ENCODE data around the gene BABAM2.

The BABAM2 gene

DNA sequence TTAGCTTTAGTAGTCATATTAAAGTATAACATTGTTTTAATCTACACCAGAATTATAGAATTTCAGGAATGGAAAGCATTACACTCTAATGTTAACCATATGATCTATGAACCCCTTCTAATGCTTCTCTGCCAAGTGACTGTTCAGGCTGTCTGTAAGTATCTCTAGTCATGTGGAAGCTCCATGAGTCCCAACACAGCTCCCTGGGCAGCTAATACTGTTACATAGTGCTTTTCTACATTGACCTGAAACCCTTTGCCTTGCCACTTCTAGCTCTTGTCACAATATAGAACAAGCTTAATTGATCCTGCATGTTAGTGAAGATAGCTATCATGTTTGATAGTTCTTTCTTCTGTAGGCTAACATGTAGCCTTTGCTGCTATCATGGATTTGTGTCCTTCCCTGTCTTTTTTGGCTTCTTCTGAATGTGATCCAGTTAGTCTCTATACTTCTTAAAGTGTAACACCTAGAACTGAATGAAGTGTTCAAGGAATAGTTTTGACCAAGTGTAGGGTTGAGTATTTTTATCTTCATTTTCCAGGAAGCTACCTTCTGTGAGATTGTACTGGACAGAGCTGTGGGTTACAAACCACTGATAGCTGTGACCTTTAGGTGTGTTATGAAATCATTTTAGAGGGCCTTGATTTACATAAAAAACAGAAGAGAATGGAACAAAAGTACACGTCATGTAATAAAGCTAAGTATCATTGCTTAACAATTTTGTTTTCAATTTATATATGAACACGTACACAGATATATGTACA, 23.7 kb downstream of the BABAM2 start:
- Mint-ChIP-seq H3K27me3 (no peaks in the 10 kb centered on the region), H3K4me3 (no peak overlapping the region), H3K9me3 (no peaks in the 10 kb centered on the region), H3K36me3 (peaks cover 22% of the 10 kb centered on the region), H3K4me1 (peaks cover 37% of the 10 kb centered on the region), H3K27ac (no peak overlapping the region)

DNA sequence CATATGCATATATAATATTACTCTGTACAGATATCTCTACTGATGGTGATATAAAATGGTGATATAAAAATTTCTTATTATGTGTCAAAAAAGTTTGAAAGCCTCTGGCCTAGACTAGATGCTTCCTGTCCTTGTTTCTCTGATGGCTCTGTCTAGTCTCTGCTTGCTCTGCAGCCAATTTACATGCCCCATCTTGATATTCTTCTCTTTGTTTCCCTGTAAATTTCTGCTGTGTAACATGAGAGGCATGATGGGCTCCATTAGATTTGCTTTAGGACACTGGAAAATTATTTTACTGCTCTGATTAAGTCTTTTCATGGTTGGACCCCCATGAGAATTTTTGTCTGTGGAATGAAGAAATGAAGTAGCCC, 24.3 kb downstream of the BABAM2 start:
- Mint-ChIP-seq H3K27ac (no peak overlapping the region), H3K27me3 (no peaks in the 10 kb centered on the region), H3K9me3 (no peaks in the 10 kb centered on the region), H3K4me3 (no peak overlapping the region), H3K36me3 (peaks cover 17% of the 10 kb centered on the region), H3K4me1 (peaks cover 38% of the 10 kb centered on the region)

DNA sequence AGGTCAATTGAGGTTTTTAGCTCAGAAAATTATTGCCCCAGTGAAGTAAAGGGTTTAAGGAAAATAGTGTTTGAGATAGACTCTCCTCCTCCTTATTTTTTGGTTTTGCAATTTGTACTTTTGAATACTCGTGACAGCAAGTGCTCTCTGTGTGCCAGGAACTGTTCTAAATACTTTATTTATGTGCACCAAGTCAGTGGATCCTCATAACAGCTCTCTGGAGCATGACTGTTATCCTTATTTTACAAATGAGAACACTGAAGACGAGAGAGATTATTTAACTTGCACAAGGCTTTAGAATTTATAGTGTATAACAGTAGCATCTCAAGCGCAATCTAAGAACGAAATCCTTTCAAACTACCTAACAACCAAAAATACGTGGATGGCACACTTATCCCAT, 24.7 kb downstream of the BABAM2 start:
- Mint-ChIP-seq H3K27ac (no peak overlapping the region), H3K4me1 (peaks cover 40% of the 10 kb centered on the region), H3K9me3 (no peaks in the 10 kb centered on the region), H3K27me3 (no peaks in the 10 kb centered on the region), H3K36me3 (peaks cover 17% of the 10 kb centered on the region), H3K4me3 (no peak overlapping the region)

DNA sequence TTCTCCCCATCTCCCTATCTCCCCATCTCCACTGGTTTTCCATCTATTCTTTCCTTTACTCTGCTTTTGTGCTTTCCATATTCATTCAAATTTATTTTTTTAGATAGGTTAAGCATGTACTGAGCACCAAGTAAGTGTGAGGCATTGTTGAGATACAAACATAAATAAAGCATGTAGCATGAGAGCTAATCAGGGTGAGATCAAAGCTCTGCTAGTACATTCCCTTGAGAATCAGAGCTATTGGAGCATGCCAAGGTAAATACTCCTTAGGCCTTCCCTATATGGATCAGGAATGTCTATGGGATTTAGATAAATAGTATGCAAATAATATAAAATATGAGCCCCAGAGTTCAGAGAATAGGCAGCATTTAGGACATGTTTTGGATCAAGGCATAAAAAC, 25.3 kb downstream of the BABAM2 start:
- H3K27me3 Mint-ChIP-seq, result no peaks in the 10 kb centered on the region
- peaks cover 16% of the 10 kb centered on the region for H3K36me3 Mint-ChIP-seq
- H3K4me3 Mint-ChIP-seq, result no peak overlapping the region
- peaks cover 45% of the 10 kb centered on the region for H3K4me1 Mint-ChIP-seq
- H3K9me3 Mint-ChIP-seq, result no peaks in the 10 kb centered on the region
- no peak overlapping the region for H3K27ac Mint-ChIP-seq

DNA sequence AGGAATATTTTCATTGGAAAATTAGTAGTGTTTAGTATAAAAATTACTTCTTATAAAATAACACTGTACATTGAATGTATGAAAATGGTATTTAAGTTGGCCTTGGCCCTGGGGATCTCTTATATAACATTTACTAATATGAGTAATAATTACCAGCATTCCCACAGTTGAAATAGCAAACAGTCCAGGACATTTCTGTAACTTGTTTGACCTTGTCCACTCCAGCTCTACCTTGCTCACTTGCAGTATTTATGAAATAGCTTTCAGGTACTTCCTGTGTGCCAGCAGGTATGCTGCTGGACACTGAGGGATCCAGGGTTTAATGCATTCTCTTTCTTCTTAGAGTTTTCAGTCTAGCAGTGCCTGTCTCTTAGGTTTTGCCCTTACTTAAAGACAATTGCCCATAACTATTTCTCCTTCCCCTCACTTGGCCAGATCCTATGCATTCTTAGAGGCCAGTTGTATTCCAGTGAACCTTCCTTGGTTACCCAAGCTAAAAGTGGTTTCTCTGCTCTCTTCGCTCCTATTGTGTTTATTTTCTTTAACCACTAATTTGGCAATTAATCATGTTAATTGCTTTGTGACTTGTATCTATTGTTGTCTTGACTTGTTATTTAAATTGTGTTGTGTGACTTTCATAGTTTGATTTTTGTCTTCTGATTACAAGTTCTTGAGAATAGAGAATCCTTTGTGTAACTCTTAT, 25.9 kb downstream of the BABAM2 start:
- H3K9me3 Mint-ChIP-seq, result no peaks in the 10 kb centered on the region
- H3K4me3 Mint-ChIP-seq, result no peak overlapping the region
- peaks cover 42% of the 10 kb centered on the region for H3K4me1 Mint-ChIP-seq
- H3K27me3 Mint-ChIP-seq, result no peaks in the 10 kb centered on the region
- H3K27ac Mint-ChIP-seq, result no peak overlapping the region
- H3K36me3 Mint-ChIP-seq, result peaks cover 14% of the 10 kb centered on the region

DNA sequence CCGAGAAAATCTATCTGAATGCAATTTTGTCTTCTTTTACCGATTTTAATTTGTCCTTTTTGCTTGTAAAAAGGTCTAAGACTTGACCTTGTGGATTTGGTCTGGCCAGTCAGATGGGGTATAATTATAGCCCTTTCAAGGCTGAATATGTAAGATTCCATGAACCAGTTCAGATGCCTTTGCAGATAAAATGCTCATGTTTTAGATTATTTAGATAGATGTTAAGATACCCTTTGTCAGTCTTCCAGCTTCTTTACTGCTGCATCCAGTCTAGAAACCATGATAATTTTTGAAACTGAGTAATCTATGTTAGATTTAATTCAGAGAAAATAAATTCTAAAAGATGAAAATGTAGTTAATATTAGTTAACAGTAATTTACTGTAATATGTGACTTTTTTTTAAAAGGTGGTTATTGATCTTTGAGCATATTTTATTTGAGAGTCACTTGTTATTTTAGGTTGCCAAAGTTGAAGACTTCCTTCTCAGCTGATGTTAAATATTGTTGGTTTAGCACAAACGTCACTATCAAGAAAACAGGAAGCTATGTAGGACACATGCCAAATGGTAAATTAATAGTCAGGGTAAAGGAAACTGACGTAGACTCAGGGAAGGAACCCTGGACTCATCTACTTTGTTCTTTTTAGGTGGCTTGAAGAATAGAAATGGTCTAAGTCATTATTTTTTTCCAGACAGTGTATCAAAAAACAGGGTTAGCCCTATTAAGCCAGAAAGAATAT, 29.8 kb downstream of the BABAM2 start:
- H3K27me3 Mint-ChIP-seq, result no peaks in the 10 kb centered on the region

DNA sequence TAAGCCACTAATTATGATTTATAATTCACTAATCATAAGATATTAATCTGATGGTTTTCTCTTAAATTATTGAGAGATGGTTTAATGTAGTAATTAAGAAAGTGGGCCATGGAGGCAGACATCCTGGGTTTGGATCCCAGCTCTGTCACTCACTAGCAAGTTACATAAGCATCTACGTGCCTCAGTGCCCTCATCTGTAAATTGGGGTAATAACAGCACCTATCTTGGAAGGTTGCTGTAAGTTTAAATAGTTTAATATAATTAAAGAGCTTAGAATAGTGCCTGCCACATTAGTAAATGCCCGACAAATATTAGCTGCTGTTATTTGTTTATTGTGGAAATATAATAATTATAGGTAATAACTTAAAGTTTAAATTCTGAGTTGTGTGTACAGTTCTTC, 30.9 kb downstream of the BABAM2 start:
- Mint-ChIP-seq H3K4me1 (peaks cover 46% of the 10 kb centered on the region), H3K9me3 (no peaks in the 10 kb centered on the region), H3K4me3 (no peak overlapping the region), H3K27me3 (no peaks in the 10 kb centered on the region), H3K27ac (no peak overlapping the region), H3K36me3 (peaks cover 18% of the 10 kb centered on the region)

More for the DNA sequence above, 29.8 kb downstream of the BABAM2 start:
- Mint-ChIP-seq H3K36me3 (peaks cover 11% of the 10 kb centered on the region), H3K4me3 (peak overlapping the region; percentile 34), H3K4me1 (peaks cover 36% of the 10 kb centered on the region), H3K9me3 (no peaks in the 10 kb centered on the region), H3K27ac (no peak overlapping the region)

DNA sequence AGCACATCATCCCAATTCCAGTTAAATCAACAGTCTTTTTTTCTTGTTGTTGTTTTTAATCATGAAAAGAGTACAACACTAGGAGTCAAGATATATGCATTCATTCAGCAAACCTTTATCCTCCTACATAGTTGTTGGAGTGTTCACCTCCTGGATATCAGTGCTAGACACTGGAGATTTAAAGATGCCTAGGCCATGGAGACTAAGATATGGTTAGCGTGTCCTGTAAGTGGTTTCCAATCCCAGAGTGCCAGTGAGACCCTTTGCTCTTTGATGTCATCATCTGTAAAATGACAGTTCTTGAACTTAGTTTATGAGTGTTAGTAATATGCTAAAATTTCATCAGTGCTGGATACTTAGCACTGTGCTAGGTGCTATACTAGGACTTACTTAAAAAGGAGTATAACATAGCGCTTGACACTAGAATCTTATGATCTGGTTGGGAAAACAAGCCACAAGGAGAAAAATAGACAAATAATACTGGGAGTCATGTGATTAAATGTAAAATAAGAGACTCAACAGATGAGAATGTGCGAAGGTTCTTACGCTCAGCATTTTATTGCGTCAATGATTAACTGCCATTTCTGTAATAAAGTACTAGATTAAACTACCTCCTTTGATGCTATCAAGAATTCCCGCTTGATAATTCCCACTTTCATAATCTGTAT, 31.5 kb downstream of the BABAM2 start:
- Mint-ChIP-seq H3K36me3 (peaks cover 19% of the 10 kb centered on the region), H3K4me3 (no peak overlapping the region), H3K4me1 (peaks cover 48% of the 10 kb centered on the region), H3K27me3 (no peaks in the 10 kb centered on the region), H3K9me3 (no peaks in the 10 kb centered on the region), H3K27ac (no peak overlapping the region)

DNA sequence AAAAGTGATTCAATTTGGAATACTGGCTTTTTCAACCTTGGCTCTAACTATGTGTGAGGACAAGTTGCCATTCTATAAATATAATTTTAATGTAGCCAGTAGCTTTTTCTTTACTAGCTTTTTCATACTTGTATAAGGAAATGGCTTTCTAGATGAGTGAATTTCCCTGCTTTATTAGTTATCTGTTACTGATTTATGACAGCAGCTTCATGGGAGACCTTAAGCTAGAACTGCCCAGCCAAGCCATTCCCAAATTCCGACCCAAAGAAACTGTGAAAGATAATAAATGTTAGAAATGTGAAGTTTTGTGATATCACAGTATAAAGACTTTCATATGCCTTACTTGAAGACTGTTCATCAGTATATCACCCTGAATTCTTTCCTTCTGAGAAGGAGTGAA, 32.3 kb downstream of the BABAM2 start:
- Mint-ChIP-seq H3K36me3 (peaks cover 22% of the 10 kb centered on the region), H3K4me1 (peaks cover 48% of the 10 kb centered on the region), H3K4me3 (no peak overlapping the region), H3K27ac (no peak overlapping the region), H3K9me3 (no peaks in the 10 kb centered on the region), H3K27me3 (no peaks in the 10 kb centered on the region)

DNA sequence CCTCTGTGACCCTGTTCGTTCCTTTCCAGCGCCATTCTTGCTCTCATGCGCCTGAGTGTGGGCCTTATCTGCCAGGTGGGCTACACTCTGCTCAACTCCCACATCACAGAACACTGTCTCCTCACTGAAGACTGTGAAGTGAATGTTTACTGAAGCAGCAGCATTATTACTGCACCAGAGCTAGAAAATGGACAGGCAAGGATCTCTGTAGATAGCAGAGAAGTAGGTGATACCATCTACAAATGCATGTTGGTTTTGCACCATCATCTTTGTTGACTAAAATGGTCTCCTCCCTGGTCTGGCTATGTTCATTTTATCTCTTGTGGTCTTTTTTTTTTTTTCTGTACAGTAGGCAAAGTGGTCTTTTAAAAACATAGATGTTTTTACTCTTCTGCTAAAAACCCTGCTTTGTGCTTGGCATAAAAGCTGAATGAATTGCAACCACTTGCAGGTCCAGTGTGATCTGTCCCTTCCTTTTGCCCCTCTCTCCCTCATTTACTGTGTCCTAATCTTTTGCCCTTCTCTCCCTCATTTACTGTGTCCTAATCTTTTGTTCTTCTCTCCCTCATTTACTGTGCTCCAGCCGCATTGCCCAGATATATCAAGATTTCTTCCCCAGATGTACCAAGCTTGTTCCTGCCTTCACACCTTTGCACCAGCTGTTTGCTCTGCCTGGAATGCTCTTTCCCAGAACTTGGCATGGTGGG, 35.4 kb downstream of the BABAM2 start:
- Mint-ChIP-seq H3K27me3 (no peaks in the 10 kb centered on the region), H3K27ac (no peak overlapping the region), H3K9me3 (no peaks in the 10 kb centered on the region), H3K36me3 (peaks cover 26% of the 10 kb centered on the region), H3K4me1 (peaks cover 21% of the 10 kb centered on the region), H3K4me3 (no peak overlapping the region)

DNA sequence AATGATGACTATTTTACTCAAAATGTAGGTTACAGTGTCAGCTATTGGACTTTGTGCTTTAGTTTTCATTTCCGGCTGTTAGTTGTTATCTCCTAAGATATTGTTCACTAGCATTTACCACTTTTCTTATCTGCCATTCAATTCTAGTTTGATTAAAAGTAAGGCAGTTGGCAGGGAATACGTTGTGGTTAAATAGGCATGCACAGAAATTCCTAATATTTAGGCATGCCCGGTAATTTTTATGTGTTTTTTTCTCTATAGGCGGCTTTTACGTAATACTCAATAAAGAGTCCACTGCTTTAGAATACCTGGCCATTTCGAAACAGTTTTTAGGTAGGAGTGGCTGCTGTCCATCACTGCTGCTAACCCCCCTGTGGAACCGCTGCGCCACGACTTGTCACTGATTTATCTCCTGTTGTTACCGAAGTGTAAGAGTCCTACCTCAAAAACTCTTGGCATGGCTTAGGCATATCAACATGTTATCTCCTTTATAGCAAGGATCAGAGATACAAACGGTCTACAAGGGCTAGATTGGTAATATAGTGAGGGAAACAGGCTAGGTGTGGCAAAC, 39.5 kb downstream of the BABAM2 start:
- Mint-ChIP-seq H3K4me1 (peaks cover 15% of the 10 kb centered on the region), H3K4me3 (no peak overlapping the region), H3K27ac (no peak overlapping the region), H3K36me3 (peaks cover 31% of the 10 kb centered on the region), H3K27me3 (no peaks in the 10 kb centered on the region), H3K9me3 (no peaks in the 10 kb centered on the region)

DNA sequence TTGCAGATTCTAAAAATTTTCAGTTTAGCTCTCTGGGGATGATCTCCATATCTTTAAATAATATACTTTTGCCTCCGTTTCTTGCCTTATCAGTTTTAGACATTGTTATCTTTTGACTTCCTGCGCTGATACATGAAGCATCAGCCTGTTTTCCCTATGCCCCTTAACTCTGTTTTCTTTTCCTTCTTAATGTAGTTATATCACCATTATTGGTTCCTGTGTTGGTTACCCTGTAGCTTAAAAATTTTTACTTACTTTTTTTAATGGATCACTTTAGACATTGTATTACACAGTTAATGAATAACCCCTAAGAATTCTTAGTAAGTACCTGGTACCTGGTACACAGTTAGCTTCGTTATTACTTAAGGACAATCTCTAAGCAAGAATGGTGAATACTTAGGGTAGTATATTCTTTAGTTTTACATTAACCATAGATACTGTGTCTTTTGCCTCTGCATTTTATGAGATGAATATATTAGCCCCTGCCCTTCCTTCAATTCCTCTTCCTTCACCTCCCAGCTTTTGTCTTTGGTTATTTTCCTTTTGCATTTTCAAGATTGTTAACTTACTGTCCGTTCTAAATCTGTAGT, 40.9 kb downstream of the BABAM2 start:
- no peak overlapping the region for H3K27ac Mint-ChIP-seq

DNA sequence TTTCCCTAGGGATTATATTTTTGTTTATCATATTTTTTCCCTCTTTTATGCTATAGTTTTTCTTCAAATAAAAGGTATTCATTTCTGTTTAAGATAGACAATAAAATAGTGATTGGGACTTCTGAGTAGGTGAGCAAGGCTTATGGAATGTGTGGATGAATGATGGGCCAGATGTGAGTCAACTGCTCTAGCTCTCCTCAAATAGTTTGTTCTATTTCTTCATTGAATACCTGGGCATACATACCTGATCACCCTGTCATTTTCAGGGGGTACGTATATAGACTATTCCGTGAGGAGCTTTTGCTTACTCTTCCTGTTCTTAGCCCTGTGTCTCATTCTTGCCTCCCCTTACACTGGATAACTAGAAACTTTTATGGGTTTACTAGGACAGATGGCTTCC, 41.9 kb downstream of the BABAM2 start:
- Mint-ChIP-seq H3K4me3 (no peak overlapping the region), H3K27ac (no peak overlapping the region), H3K4me1 (peaks cover 5% of the 10 kb centered on the region), H3K36me3 (peaks cover 18% of the 10 kb centered on the region), H3K9me3 (no peaks in the 10 kb centered on the region), H3K27me3 (no peaks in the 10 kb centered on the region)

More for the DNA sequence above, 40.9 kb downstream of the BABAM2 start:
- Mint-ChIP-seq H3K4me1 (peaks cover 1% of the 10 kb centered on the region), H3K9me3 (no peaks in the 10 kb centered on the region), H3K27me3 (no peaks in the 10 kb centered on the region), H3K4me3 (no peak overlapping the region), H3K36me3 (peaks cover 21% of the 10 kb centered on the region)

DNA sequence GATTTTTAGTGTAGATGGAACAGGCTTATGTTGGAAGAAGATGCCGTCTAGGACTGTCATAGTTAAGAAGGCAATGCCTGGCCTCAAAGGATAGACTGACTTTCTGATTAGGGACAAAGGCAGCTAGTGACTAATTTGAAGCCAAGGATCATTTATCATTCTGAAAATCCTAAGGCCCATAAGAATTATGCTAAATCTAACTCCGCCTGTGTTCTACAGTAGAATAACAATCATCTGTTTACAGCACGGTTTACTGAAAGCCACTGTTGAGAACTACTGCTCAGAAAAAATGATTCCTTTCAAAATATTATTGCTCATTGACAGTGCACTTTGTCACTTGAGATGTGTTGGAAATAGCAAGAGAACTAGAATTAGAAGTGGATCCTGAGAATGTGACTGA, 44.5 kb downstream of the BABAM2 start:
- H3K4me3 Mint-ChIP-seq, result no peak overlapping the region
- H3K27me3 Mint-ChIP-seq, result no peaks in the 10 kb centered on the region
- H3K9me3 Mint-ChIP-seq, result no peaks in the 10 kb centered on the region
- peaks cover 15% of the 10 kb centered on the region for H3K36me3 Mint-ChIP-seq
- H3K4me1 Mint-ChIP-seq, result peaks cover 11% of the 10 kb centered on the region
- H3K27ac Mint-ChIP-seq, result no peak overlapping the region

Measured in activated naive CD4-positive, alpha-beta T cell treated with anti-CD3 and anti-CD28 coated beads, Interleukin-2, amount 50 U/mL, for 24 hours (primary cell).